ENCODE measurements around the gene SLC6A20. TPM values are rescaled to one million over a fixed set of nuclear protein-coding genes. Genes with fewer than 3 reads are reported as not detected.

SLC6A20 gene
- polyA plus RNA-seq, 5 donors, result 0.60 to 2.1 (median 1.4) TPM

DNA sequence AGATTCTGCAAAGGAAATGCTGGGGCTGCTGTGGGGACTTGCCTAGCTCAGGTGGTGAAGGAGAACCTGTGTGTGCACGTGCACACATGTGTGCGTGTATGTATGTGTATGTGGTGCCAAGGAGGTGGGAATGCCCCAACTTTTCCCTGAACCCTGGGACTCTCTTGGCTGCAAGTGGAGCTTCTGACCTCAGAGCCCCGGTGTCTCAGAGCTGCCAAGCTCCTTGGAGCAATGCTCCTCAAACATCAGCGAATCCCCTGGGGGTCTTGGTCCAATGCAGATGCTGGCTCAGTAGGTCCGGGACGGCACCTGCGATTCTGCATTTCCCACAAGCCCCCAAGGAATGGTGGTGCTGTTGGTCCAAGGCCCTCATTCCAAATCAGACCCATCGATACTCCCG lies 5.8 kb upstream of the SLC6A20 start:
- DNase-seq, result no peak

DNA sequence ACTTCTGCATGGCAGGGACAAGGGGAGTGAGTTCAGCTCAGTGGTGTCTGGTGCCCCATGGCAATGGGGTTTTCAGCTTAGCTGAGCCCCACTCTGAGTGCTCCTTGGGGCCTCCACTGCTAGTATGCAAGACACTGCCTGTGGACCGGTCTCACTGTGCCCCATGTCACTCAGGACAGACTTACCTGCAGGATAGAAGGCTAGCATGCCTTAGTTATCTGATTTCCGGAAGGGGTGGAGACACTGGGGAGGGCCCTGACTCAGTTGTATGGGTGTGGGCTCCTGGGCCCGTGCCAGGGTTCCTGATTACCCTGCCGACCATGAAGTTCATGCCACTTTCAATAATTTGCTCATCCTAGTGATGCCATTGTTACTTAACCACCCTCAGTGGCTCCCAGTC lies 4.3 kb upstream of the SLC6A20 start:
- no peak for DNase-seq

DNA sequence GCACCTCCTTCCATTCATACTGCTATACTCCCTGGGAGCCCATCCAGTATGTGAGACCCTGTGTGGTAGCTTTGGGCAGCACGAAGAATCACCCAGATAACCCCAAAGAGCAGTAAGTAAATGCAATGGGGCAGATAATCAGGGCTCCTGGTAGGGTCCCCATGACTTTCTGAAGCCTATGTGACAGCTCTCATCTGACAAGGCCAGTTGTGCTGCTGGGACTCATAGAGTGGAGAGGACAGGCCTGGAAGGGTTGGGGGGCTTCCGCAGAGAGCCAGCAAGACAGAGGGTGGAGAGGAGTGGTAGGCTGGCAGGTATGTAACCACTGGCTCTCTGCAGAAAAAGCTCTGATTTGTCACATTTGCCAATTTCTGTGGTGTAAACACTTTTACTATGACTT lies 3.2 kb upstream of the SLC6A20 start:
- no peak for DNase-seq

DNA sequence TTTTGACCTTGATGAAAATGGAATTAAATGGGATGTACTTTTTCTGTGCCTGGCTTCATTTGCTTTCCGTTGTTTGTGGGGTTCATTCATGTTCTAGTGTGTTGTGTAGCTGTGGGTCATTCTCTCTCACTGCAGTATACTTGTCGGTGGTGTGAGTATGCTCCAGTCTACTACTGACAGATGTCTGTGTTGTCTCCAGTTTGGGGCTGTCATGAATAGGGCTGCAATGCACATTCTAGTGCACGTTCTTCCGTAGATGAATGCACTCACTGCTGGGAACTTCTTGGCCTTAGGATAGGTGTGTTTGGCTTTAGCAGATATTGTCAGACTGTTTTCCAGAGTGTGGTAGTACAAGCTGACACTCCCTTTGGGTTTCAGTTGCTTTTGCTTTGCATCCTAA lies 1.7 kb upstream of the SLC6A20 start:
- no peak for DNase-seq

DNA sequence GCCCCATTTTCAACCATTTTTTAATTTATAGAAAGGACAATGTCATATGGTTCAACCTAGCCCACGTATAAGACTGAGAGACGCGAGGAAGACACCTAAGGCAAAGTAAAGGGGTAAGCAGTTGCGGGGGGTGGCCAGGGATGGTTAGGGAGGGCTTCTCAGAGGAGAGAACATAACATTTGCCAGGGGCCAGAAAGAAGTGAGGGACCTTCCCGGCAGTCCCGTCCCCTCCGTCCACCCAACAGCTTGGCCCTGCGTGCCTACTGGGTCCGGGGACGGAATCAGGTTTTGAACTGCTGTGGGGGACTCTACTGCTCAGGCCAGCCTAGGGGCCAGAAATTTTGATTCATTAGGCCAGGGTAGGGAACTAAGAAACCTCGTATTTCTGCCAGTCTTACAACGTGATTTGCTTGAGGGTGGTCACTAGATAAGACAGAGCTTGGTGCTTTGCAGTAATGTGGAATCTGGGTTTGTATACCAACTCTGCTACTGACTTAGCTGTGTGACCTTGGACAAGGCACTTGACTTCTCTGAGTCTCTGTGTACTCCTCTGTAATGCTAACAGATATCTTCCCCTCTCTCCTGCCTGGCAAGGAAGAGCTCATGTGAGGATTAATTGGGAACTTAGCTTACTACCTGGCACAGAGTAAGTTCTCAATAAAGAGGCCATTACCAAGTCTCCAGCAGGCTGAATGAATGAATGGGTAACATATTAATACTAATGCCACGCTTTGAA lies 734 bp upstream of the SLC6A20 start:
- DNase-seq, result no peak

DNA sequence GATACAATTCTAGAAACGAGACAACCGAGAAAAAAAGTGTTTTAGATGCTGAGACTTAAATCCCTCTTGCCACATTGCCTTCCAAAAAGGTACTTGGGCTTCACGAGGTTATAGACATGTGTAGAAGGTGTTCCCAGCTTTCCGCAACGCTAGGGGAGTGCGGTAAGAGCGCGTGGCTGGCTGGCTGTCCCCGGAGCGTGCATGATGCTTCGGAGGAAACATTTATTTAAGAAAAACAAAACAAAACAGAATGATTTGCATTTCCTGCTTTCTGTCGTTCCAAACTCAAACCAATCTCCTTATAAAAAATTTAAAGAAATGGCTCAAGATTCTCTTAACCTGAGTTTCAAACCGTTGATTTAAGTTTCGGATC lies 841 bp downstream of the SLC6A20 start:
- DNase-seq, result peak in 1 of 2 donors; percentile 26

DNA sequence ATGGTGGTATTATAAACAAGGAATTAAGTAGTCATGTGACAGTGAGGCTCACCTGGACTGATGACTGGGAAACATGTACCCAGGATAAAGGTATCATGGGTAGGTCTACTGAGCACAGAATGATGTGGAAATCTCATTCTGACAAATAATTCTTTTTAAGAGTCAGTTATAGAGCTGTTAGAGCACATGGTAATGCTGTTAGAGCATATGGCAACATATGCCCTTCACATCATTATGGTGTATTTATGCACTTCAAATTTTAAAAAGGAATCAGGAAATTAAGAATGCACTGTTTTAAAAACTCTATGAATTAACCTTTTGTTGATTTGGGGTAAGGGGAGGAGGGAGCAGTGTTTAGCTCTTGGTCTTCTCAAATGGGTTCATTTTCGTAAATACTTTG lies 1.7 kb downstream of the SLC6A20 start:
- no peak for DNase-seq

DNA sequence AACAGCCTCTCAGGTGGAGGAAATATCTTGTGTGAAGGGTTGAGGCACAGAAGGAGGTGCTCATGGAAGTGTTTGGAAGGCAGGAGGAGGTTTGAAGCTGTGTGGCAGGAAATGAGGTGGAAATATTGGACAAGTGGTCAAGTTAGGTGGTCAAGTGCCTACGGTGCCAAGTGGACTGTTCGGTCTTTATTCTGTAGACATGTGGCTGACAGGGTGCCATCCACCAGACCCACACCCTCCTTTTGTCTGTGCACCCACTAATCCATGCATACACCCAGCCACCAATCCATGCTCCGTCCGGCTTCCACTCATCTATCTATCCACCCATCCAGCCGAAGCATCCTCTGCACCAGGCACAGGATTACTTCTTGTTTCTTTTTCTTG lies 2.2 kb downstream of the SLC6A20 start:
- no peak for DNase-seq

DNA sequence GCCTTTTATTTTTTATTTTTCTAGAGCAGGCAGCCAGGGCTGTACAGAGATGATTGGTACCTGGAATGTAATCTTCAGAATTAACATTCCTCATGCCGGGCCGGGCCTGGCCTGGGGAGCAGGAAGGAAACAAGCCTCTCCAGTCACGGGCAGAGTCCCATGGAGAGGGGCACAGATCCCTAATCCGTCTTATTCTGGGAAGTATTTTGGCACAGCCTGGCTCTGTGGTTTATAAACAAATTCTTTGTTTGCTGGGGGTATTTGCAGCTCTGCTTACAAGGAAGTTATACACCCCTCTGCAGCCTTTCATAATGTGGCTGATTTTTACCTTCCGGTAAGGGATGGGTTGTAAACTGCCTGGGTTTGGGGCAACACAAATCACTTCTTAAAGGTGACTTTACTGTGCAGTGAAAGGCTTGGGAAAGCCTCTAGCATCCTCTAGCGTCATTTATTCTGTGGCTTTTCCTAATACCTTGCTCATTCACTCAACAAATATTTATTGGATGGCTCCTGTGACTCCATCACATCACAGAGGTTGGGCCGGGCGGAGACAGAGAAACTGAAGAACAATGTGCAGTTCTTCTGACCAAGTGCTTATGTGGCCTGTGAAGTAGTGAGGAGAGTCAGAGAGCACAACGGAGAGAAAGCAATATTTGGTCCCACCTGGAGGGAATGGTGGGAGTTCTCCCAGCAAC lies 2.7 kb downstream of the SLC6A20 start:
- no peak for DNase-seq

DNA sequence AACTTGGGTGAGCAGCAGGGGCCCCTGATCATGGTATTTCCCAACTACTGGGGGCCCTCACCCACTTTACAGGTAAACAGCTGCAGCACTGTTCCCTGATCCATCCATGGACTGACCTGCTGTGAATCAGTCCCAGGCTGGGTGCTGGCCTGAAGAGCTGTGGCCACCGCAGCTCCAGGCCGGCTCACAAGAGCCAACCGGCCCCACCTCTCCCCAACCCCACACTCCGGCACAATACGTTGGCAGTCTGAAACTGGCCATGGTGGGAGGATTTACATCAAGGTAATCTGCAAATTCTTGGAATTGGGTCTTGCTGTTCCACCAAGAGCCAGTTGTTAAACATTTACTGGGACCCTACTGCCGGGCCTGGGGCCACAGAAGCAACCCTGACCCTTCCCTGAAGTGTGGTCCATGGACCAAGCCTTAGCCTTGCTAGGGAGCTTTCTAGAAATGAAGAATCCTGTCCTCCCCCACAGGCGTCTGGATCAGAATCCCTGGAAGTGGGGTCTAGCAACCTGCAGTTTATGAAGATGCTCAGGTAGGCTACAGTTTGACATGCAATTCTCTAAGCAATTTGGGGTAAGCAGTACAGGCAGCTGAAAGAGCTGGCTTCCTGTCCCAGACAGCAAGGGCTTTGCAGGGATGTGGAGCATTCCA lies 3.7 kb downstream of the SLC6A20 start:
- no peak for DNase-seq

DNA sequence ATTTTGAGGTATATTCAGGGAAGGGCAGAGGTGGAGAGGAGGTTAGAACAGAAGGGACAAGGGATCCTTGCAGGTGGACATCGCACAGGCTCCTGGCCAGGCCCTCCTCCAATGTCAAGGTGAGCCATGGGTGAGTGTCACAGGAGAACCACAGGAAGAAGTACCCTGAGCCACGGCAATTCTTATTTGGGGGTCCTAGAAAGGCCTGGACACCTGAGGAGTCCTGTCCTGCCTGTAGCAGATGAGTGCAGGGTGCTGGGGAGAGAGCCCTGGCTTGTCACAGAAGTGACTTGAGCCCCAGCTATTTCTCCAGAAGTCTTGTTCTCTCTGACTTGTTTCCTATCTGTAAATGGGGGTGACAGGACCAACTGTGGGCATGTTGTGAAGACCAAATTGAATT lies 4.3 kb downstream of the SLC6A20 start:
- DNase-seq, result no peak

DNA sequence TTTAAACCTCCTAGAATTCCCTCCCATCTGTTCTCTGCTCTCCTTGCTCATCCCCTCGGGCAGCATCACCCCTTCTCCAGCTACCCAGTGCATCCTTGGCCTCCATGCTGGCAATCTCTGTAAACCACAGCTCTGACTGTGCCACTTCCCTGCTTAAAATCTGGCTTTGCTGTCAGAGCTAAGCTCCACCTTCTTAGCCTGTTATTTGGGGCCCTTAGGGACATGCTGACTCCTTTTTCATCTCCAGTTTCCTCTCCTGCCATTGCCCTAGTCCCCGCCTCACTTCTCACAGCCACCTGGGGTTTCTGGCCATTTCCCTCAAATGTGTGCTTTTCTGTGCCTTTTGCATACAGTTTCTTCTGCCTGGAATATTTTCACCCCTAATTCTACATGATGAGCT lies 5.7 kb downstream of the SLC6A20 start:
- no peak for DNase-seq

DNA sequence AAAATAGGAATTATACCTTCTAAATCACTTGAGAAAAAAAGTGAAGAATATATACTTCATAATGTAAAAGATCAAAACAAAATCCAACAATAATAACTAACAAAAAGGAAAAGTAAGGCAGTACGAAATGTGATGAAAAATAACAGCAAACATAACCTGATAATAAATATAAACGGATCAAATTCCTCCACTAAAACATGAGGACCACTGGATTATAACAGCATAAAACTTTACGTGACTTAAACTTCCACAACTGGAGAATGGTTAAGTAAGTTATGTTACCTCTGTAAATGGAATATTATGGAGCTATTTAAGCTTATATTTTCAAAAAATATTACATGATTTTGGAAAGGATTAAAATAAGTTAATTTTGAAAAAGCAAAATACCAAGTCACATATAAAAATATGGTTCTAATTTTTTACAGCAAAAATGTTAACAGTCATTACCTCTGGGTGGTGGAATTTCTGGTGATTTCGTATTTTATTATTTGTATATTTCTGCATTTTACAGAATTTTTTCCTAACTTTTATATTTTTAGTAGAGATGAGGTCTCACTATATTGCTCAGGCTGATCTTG lies 7.0 kb downstream of the SLC6A20 start:
- no peak for DNase-seq

DNA sequence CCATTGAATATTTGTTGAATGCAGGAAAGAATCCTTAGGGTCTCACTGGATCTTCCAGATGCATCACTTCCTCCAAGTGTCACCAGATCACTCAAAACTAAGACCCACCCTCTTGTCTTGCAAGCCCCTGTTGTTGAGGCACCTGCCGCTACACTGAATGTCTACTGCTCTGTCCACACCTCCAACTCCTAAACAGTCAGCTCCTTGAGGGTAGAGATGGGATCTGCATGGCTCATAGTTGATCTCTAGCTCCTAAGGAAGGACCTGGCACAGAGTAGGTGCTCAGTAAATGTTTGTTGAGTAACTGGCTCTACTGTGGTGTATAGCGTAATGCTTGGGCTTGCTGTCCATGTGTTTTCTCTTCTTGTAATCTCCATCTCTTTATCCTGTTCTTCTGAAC lies 8.8 kb downstream of the SLC6A20 start:
- DNase-seq, result no peak

DNA sequence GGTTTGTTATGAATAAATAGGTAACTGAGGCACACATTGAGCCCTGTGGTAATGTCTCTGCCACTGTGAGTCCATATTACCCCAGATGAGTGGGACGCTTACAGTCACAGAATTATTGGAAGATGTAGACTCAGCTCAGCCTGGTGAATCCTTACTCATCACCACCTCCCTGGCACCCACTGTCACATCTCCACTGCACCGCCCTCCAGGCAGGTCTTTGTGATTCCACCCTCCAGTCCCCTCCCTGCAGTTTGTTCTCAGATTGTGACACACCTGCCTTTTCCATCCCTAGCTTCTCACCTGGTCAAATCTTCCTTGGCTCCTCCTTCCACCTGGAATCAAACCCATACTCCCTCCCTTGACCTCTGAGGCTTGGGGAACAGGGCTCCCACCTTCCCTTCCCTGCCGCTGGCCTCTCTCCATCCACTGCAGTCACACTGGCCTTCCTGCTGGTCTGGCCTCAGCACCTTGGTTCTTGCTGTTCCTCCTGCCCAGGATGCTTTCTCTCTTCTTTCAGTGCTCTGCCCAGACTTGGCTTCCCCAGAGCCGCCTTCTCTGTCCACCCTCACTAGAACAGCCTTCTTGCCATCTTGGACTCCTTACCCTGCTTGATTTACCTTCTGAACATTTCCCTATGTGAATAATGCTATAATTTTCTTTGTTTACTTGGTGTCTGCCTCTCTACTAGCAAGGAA lies 9.4 kb downstream of the SLC6A20 start:
- DNase-seq, result no peak

DNA sequence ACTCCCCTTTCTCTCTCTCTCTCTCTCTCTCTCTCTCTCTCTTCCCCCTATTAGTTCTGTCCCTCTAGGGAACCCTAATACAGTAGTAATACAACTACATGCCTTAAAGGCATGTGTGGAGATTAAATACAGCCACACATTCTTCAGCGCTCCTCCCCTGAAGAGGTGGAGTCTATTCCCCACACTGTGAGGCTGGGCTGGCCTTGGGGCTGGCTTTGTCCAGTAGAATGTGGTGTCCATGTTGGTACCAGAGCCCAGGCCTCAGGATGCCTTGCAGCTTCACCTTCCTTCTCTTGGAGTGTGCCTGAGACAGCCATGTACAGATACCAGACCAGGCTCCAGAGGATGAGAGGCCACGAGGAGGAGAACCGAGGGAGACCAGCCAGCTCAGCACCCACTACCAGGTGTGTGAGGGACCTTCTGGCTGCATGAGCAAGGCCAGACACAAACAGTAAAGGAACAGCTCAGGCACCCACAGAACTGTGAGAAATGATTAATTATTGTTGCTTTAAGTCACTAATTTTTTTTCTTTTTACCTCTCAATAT lies 10.7 kb downstream of the SLC6A20 start:
- DNase-seq, result no peak

DNA sequence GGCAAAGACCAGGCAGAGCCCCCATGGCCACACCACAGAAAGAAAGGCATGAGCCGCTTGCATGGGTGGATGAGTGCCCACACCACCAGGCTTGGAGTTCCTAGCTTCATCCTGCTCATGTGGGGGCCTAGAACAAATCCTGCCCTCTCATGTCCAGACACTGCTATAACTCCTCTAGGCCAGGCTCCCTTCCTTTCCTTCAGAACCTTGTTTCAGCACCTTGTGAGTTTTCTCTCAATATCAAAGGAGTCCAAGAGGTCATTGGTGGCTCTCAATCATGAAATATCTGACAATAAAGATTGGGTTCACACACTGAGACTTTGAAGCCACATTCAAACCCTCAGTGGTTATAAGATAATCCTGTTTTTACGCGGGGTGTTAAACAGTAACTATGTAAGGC lies 12.7 kb downstream of the SLC6A20 start:
- no peak for DNase-seq

DNA sequence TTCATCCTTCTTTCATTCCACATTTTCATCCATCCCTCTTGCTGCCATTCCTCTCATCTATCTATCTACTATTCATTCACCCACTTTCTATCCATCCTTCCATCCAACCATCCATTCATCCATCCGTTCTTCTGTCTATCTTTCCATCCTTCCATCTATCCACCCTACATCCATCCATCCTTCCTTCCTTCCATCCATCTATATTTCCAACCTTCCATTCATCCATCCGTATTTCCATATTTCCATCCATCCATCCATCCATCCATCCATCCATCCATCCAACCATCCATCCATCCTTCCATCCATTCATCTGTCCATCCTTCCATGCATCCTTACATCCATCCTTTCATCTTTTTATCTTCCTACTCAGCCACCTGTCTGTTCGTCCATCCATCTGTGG lies 14.0 kb downstream of the SLC6A20 start:
- no peak for DNase-seq

DNA sequence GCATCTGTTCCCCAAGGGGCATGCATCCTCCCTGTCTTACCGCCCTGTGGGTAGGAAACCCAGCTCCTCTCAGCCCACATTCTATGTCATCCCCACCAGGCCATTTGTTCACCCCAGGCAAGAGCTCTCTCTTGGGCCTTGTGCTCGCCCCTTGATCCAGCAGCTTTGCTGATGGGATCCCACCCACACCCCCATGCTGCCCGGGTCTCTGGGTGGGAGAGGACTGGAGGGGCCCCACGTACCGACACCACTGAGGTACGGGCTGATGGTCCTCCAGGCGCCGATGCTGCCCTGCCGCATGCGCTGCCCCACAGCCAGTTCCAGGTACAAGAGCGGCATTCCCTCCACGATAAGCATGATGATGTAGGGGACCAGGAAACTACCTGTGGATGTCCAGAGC lies 14.5 kb downstream of the SLC6A20 start:
- no peak for DNase-seq

DNA sequence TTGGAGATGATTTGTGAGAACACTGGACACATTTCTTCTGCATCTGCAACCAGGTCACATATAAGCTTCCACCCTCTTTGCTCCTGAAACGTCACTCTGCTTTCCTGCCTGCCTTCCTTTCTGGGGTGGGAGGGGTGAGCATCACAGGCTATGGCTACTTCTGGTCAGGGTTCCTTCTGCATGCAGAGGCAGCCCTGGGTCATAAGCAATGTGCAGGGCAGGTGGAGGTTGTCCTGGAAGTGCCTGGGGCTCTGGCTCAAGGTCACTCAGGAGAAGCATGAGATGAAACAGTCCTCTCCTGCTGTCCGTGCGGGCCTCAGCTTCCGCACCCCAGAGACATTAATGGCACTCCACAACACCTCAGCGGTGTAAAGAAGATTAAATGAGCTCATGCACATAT lies 15.1 kb downstream of the SLC6A20 start:
- no peak for DNase-seq

DNA sequence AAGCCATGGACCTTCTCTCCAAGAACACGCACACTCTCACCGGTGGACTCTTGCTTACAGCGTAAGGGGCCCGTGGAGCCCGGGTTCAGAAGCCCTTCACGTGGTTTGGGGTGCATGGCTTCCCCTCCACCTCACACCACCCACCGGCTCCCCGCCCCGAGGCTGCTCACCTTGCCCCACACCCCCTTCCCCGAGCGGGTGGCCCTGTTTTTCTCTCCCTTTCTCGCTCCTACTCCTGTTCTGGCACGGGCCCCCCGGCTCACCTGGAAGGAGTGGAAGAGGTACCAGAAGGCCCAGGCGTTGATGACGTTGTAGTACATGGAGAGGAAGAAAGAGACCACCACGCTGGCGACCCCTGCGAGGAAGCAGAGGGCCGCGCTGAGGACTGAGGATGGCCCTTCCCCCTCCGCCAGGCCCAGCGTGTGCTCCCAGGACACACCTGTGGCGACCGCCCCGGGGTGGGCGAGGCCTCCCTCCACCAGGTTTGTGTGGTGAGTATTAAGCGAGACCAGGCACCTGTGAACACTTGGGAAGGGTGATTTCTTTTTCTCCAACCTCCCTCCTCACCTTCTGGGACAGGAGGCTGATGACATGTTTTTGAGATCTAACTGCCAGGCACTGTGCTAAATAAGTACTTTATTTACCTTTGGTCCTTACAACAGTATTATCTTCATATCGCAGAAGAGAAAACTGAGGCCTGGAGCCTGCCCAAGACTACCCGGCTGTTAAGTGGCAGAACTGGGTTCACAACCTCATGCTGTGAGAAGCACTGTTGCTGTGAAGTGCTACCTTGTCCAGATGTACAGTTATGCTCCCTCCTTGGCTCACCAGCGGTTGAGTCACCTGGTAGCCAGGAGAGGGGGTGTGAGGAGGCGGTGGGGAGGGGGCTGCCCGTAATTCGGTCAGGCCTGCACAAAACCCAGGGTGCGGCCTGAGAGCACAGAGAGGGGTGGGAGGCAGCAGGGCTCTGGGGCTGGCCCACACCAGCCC lies 16.3 kb downstream of the SLC6A20 start:
- DNase-seq, result no peak

Data from right lung (tissue), 5 donors.